AG10803 (cell line): ENCODE results near the gene SHISAL1.
A peak's percentile ranks its signal among the peaks of the same experiment; 100 is the strongest.

ENCODE experiments used
- DNase-seq: peaks from one replicate; pipeline ENCODE4 v3.0.0; 2010; ENCODE audit warnings: low read depth
- H3K4me3 ChIP-seq: 2 replicates; pipeline ENCODE4 v1.5.1; 2011; ENCODE audit warnings: mild to moderate bottlenecking, low read length, control low read depth
- CTCF ChIP-seq: conservative IDR thresholded peaks from 2 replicates; pipeline ENCODE4 v1.5.1; 2011; ENCODE audit warnings: mild to moderate bottlenecking, low read length, control low read depth, inconsistent platforms

The SHISAL1 gene

GRCh38 chr22:44330744-44331660 lies 18.3 kb upstream of the SHISAL1 start:
- no peak for TF ChIP-seq CTCF
- DNase-seq = no peak
- H3K4me3 ChIP-seq = peak overlapping the region; percentile 63

- no peak for TF ChIP-seq CTCF
- DNase-seq = no peak
- H3K4me3 ChIP-seq = peak overlapping the region; percentile 63
These were observed 17.5 kb upstream of the SHISAL1 start for GRCh38 chr22:44330188-44330743.

- no peak for DNase-seq
- H3K4me3 ChIP-seq = no peak overlapping the region
- no peak for TF ChIP-seq CTCF
These were observed 16.5 kb upstream of the SHISAL1 start for GRCh38 chr22:44329179-44329796.

GRCh38 chr22:44328762-44329161 lies 16.0 kb upstream of the SHISAL1 start:
- no peak for TF ChIP-seq CTCF
- no peak for DNase-seq
- H3K4me3 ChIP-seq = no peak overlapping the region

- no peak for TF ChIP-seq CTCF
- H3K4me3 ChIP-seq = no peak overlapping the region
- DNase-seq = no peak
These were observed 15.6 kb upstream of the SHISAL1 start for GRCh38 chr22:44328326-44328725.

GRCh38 chr22:44326491-44326885 lies 13.7 kb upstream of the SHISAL1 start:
- peak overlapping the region; percentile 71 for H3K4me3 ChIP-seq
- DNase-seq = peak; percentile 42
- no peak for TF ChIP-seq CTCF
